Naive thymus-derived CD4-positive, alpha-beta T cell (primary cell): Measurements from ENCODE around the gene CD44. TPM values are rescaled to one million over a fixed set of nuclear protein-coding genes. Genes with fewer than 3 reads are reported as not detected.
A peak's percentile ranks its signal among the peaks of the same experiment; 100 is the strongest.

Experiments used
- ATAC-seq: fragments of 150-1000 bp; cut with Tn5 transposase; 2 replicates; pipeline ENCODE4 v1.10.0; 2021; ENCODE audit warnings: mild to moderate bottlenecking, moderate library complexity
- CTCF ChIA-PET: fragments of 350-600 bp; sonication (Branson Sonifier 250); formaldehyde crosslinking; loops from one replicate; lab custom pipeline; 2021; ENCODE audit warnings: antibody characterized with exemption; lab: Charles Lee
- POLR2A ChIA-PET: fragments of 350-600 bp; sonication (Branson Sonifier 250); formaldehyde crosslinking; loops from one replicate; lab custom pipeline; 2021; ENCODE audit warnings: antibody characterized with exemption, inconsistent platforms; lab: Charles Lee
- DNase-seq, 9 donors: peaks; one replicate each; pipeline versions ENCODE4 v3.0.0 to v3.0.0-alpha.2; 2020 to 2022; ENCODE audit warnings: mixed read lengths in 1 of 9
- H3K27ac ChIP-seq: one replicate; pipeline ENCODE4 v1.7.0; 2013; ENCODE audit warnings: mild to moderate bottlenecking, low read depth, low read length, moderate library complexity
- H3K27me3 ChIP-seq, 2 donors: one replicate each; pipeline ENCODE4 v1.7.0; 2013; ENCODE audit warnings: low read length in 2 of 2, mild to moderate bottlenecking in 2 of 2, moderate library complexity in 2 of 2; ENCODE audit not compliant: control insufficient read depth in 2 of 2, insufficient read depth in 2 of 2
- H3K36me3 ChIP-seq, 3 experiments: 1 replicate in 2 of 3; 2 replicates in 1 of 3; pipeline ENCODE4 v1.7.0; 2013; ENCODE audit warnings: low read length in 3 of 3, mild to moderate bottlenecking in 3 of 3, moderate library complexity in 1 of 3; ENCODE audit not compliant: insufficient read depth in 3 of 3, control insufficient read depth in 2 of 3
- H3K4me1 ChIP-seq, 2 donors: one replicate each; pipeline ENCODE4 v1.7.0; 2013; ENCODE audit warnings: low read length in 2 of 2, mild to moderate bottlenecking in 2 of 2, moderate library complexity in 1 of 2; ENCODE audit not compliant: control insufficient read depth in 2 of 2, insufficient read depth in 2 of 2
- H3K4me3 ChIP-seq: 2 replicates; pipeline ENCODE4 v1.7.0; 2013; ENCODE audit warnings: mild to moderate bottlenecking, low read length
- H3K9me3 ChIP-seq, 3 experiments: 1 replicate in 2 of 3; 2 replicates in 1 of 3; pipeline ENCODE4 v1.7.0; 2013; ENCODE audit warnings: low read length in 3 of 3; ENCODE audit not compliant: control insufficient read depth in 2 of 3
- H3K27ac Mint-ChIP-seq, 9 donors: one replicate each; pipeline ENCODE4 v1.8.0; 2020 to 2022; ENCODE audit warnings: mixed read lengths in 9 of 9, mild to moderate bottlenecking in 8 of 9, moderate library complexity in 5 of 9, inconsistent platforms in 2 of 9
- H3K27me3 Mint-ChIP-seq, 5 donors: one replicate each; pipeline ENCODE4 v1.8.0; 2021 to 2022; ENCODE audit warnings: mixed read lengths in 5 of 5, mild to moderate bottlenecking in 1 of 5
- H3K36me3 Mint-ChIP-seq, 5 donors: one replicate each; pipeline ENCODE4 v1.8.0; 2020 to 2022; ENCODE audit warnings: mixed read lengths in 5 of 5, mild to moderate bottlenecking in 3 of 5, inconsistent platforms in 1 of 5
- H3K4me1 Mint-ChIP-seq, 7 donors: one replicate each; pipeline ENCODE4 v1.8.0; 2020 to 2022; ENCODE audit warnings: mixed read lengths in 7 of 7, mild to moderate bottlenecking in 3 of 7, inconsistent platforms in 1 of 7
- H3K4me3 Mint-ChIP-seq, 10 donors: one replicate each; pipeline ENCODE4 v1.8.0; 2020 to 2022; ENCODE audit warnings: mild to moderate bottlenecking in 10 of 10, mixed read lengths in 10 of 10, moderate library complexity in 6 of 10, inconsistent platforms in 2 of 10
- H3K9me3 Mint-ChIP-seq, 11 donors: one replicate each; pipeline ENCODE4 v1.8.0; 2020 to 2022; ENCODE audit warnings: mixed read lengths in 11 of 11, mild to moderate bottlenecking in 4 of 11, inconsistent platforms in 1 of 11, moderate library complexity in 1 of 11
- intact Hi-C, 2 donors: fragments of 100-400 bp; cut with micrococcal nuclease; formaldehyde crosslinking; loops; one replicate each; pipeline ENCODE4 v1.15.1; 2023
- polyA plus RNA-seq, 2 donors: library from polyadenylated mRNA; unstranded; fragments of 300-500 nt; fragmentation: Illumina TruSeq; gene quantifications; one replicate each; pipeline ENCODE4 v1.2.3, GENCODE V29; 2021
- total RNA-seq, 6 experiments: library from RNA in 5 of 6; stranded (reverse) in 5 of 6; gene quantifications; 1 replicate in 5 of 6; 2 replicates in 1 of 6; pipeline ENCODE4 v1.2.3 and lab custom pipeline; 2021 to 2026

The CD44 gene
- total and polyA plus RNA-seq, 7 experiments from 2014 or later: 332 to 1,223 (median 755) TPM

DNA sequence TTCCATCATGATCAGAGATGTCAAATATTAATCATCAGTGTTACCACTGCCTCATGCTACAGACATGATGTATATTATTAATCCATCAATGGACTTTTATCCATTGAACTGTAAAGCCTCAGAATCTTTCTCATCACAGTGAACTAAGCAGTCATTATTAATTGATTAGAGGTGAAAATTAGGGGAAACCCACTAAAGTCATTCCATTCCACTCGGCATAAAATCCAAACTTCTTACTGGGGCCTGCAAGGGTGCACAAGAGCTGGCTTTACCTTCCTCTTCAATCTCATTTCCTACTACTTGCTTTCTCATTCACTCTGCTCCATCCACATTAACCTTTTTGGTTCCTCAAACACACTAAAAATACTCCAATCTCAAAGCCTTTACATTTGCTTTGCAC lies 7.9 kb upstream of the CD44 start:
- H3K27ac ChIP-seq: no peak overlapping the region
- H3K9me3 ChIP-seq: no peaks in the 10 kb centered on the region
- ATAC-seq (no peak), DNase-seq (no peak)
- Mint-ChIP-seq H3K4me3 (peak overlapping the region in 3 of 10 donors; percentile 4 to 26 (median 26)), H3K27me3 (peaks cover 0 to 21% (median 0%) of the 10 kb centered on the region in 5 donors), H3K4me1 (peaks cover 32 to 55% (median 47%) of the 10 kb centered on the region in 7 donors), H3K36me3 (peaks cover 0 to 9% (median 0%) of the 10 kb centered on the region in 5 donors), H3K9me3 (peaks cover 0 to 3% (median 0%) of the 10 kb centered on the region in 11 donors), H3K27ac (peak overlapping the region in 6 of 9 donors; percentile 62 to 88 (median 79))
- H3K4me3 ChIP-seq: no peak overlapping the region
- POLR2A ChIA-PET: interaction anchor here (0.7 kb wide), 1 partner anchor 16 kb away, joined by 3 read pairs; no protein-coding TSS in a partner anchor
- intact Hi-C loops: no loop called here
- H3K36me3 ChIP-seq: no peaks in the 10 kb centered on the region
- no peaks in the 10 kb centered on the region for H3K27me3 ChIP-seq
- CTCF ChIA-PET: no interaction called here
- peaks cover 9 to 30% of the 10 kb centered on the region in 2 donors for H3K4me1 ChIP-seq

DNA sequence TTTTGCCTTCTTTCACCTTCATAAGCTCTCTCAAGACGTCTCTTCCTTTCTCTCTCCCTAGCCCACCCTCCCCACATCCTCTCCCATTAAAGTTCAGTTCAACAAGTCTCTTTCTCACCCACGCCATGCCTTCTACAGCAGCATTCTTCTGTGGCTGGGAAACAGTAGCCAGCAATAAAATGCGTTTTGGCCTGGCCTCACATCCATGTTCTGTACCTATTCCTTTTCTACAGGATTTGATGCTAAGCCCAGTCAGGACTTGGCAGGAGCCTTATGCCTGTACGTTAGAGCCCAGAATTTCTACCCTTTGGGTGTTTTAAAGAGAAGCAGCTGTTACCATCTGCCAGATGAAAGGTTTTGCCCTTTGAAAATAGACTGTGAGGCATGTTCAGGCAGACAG lies 7.1 kb upstream of the CD44 start:
- H3K36me3 ChIP-seq: no peaks in the 10 kb centered on the region
- POLR2A ChIA-PET: no interaction called here
- Mint-ChIP-seq H3K4me1 (peaks cover 25 to 50% (median 43%) of the 10 kb centered on the region in 7 donors), H3K9me3 (peaks cover 0 to 3% (median 0%) of the 10 kb centered on the region in 11 donors), H3K36me3 (peaks cover 0 to 5% (median 0%) of the 10 kb centered on the region in 5 donors), H3K4me3 (peak overlapping the region in 5 of 10 donors; percentile 4 to 30 (median 26)), H3K27me3 (peaks cover 0 to 21% (median 0%) of the 10 kb centered on the region in 5 donors), H3K27ac (peak overlapping the region; percentile 19 to 88 (median 66))
- DNase-seq: no peak
- peaks cover 1 to 22% of the 10 kb centered on the region in 2 donors for H3K4me1 ChIP-seq
- H3K27ac ChIP-seq: no peak overlapping the region
- intact Hi-C loops: no loop called here
- CTCF ChIA-PET: interaction anchor here (1.4 kb wide), 1 partner anchor 132 kb away, joined by 4 read pairs; no protein-coding TSS in a partner anchor
- H3K9me3 ChIP-seq: no peaks in the 10 kb centered on the region
- no peak for ATAC-seq
- no peak overlapping the region for H3K4me3 ChIP-seq
- H3K27me3 ChIP-seq: no peaks in the 10 kb centered on the region

DNA sequence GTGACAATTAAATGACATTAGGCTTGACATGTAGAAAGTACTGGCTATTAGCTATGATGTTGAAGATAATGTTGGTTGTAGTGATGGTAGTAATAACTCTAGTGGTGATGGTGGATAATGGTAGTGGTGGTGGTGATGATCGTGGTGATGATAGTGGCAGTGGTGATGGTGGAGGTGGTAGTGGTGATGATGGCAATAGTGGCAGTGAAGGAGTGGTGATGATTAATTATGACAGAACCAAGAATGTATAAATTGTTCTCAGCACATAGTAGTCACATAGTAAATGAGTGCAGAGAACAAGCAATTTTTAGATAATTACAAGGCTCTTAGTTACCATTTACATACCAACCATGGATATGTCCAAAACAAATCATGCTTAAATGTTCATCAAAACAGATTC lies 5.3 kb upstream of the CD44 start:
- CTCF ChIA-PET: no interaction called here
- peaks cover 0 to 10% (median 0%) of the 10 kb centered on the region in 5 donors for H3K36me3 Mint-ChIP-seq
- POLR2A ChIA-PET: interaction anchor here (0.7 to 2.5 kb wide), 4 partner anchors 9 to 92 kb away, joined by 3 to 9 read pairs (median 3); no protein-coding TSS in a partner anchor
- Histone ChIP-seq H3K27ac (no peak overlapping the region), H3K4me1 (peaks cover 11 to 31% of the 10 kb centered on the region in 2 donors), H3K36me3 (no peaks in the 10 kb centered on the region), H3K27me3 (no peaks in the 10 kb centered on the region), H3K4me3 (no peak overlapping the region), H3K9me3 (no peaks in the 10 kb centered on the region)
- H3K27ac Mint-ChIP-seq: peak overlapping the region in 3 of 9 donors; percentile 1 to 19 (median 4)
- DNase-seq (no peak), ATAC-seq (no peak)
- peaks cover 36 to 59% (median 54%) of the 10 kb centered on the region in 7 donors for H3K4me1 Mint-ChIP-seq
- no peak overlapping the region for H3K4me3 Mint-ChIP-seq
- peaks cover 0 to 20% (median 0%) of the 10 kb centered on the region in 5 donors for H3K27me3 Mint-ChIP-seq
- intact Hi-C loops: loop anchor here in 1 of 2 donors (1.0 kb wide), 1 partner anchor 11 kb away; no protein-coding TSS in a partner anchor
- H3K9me3 Mint-ChIP-seq: peaks cover 0 to 3% (median 0%) of the 10 kb centered on the region in 11 donors

DNA sequence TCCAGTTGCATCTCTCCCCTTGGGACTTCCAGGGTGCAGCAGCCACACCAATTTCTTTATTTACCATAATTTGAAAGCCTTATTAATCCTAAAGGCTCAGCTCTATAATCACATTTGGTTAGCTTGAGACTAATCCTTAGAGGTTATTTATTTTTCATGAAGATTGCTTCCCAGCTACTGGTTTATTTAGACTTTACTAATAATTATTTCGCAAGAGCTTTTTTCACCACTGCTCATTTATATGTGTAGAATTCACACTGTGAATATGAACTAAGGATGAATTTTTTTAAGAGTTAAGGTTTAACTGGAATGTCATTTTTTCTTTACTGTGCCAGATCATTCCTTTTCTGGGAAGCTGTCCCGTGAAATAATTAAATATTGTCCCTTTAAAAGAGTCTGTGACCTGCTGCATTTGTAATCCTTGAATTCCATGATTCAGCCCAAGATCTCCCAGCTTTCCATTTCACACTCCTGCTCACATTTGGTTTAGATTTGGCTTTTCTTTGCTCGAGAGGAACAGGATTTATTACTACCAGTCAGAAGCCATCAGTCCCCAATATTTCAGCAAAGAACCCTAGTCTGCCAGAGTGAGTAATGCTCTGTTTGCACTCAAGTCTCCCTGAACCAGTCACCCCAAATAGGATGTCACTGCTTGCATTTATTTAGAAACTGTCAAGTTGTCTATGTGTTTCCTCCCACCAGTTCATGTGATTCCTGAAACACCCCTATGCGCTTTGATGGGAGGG lies 4.4 kb upstream of the CD44 start:
- Histone ChIP-seq H3K27me3 (no peaks in the 10 kb centered on the region), H3K36me3 (peaks cover 0 to 6% (median 0%) of the 10 kb centered on the region in 3 experiments), H3K27ac (no peak overlapping the region), H3K4me1 (peaks cover 12 to 31% of the 10 kb centered on the region in 2 donors), H3K9me3 (no peaks in the 10 kb centered on the region), H3K4me3 (no peak overlapping the region)
- CTCF ChIA-PET: no interaction called here
- intact Hi-C loops: no loop called here
- no peak overlapping the region for H3K4me3 Mint-ChIP-seq
- H3K4me1 Mint-ChIP-seq: peaks cover 38 to 61% (median 55%) of the 10 kb centered on the region in 7 donors
- H3K9me3 Mint-ChIP-seq: peaks cover 0 to 3% (median 0%) of the 10 kb centered on the region in 11 donors
- DNase-seq: no peak
- H3K27ac Mint-ChIP-seq: peak overlapping the region in 2 of 9 donors; percentile 3 to 46
- peaks cover 0 to 10% (median 0%) of the 10 kb centered on the region in 5 donors for H3K36me3 Mint-ChIP-seq
- POLR2A ChIA-PET: interaction anchor here (0.7 to 2.5 kb wide), 6 partner anchors 9 to 93 kb away, joined by 3 to 9 read pairs (median 3); no protein-coding TSS in a partner anchor
- peaks cover 0 to 19% (median 0%) of the 10 kb centered on the region in 5 donors for H3K27me3 Mint-ChIP-seq
- no peak for ATAC-seq

DNA sequence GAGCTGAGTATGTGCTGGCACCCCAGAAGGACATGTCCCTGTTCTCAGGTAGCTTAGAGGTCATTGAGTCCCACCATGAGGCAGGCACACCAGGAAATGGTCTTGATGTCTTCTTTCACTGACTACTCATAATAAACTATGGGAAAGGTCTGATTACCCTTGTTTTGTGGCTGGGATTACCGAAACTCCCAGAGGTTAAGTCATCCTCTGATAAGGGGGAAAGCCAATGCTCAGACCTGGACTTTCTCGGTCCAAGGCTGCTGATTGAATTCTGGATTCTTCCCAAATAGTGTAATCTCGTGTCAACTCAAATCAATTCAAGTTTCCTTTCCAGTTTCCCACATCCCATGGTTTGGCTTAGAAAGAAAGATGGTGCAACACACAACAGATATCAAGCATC lies 3.7 kb upstream of the CD44 start:
- Mint-ChIP-seq H3K36me3 (peaks cover 0 to 13% (median 0%) of the 10 kb centered on the region in 5 donors), H3K27me3 (peaks cover 0 to 19% (median 0%) of the 10 kb centered on the region in 5 donors), H3K4me3 (no peak overlapping the region), H3K27ac (peak overlapping the region in 2 of 9 donors; percentile 43 to 46), H3K9me3 (peaks cover 0 to 3% (median 0%) of the 10 kb centered on the region in 11 donors), H3K4me1 (peaks cover 38 to 61% (median 55%) of the 10 kb centered on the region in 7 donors)
- ATAC-seq (no peak), DNase-seq (no peak)
- Histone ChIP-seq H3K36me3 (peaks cover 0 to 11% (median 0%) of the 10 kb centered on the region in 3 experiments), H3K4me3 (no peak overlapping the region), H3K9me3 (no peaks in the 10 kb centered on the region), H3K27ac (no peak overlapping the region), H3K27me3 (no peaks in the 10 kb centered on the region), H3K4me1 (peaks cover 12 to 31% of the 10 kb centered on the region in 2 donors)
- intact Hi-C loops: no loop called here
- CTCF ChIA-PET: no interaction called here
- POLR2A ChIA-PET: interaction anchor here (0.6 to 2.5 kb wide), 5 partner anchors 10 to 92 kb away, joined by 3 to 9 read pairs (median 3); no protein-coding TSS in a partner anchor

DNA sequence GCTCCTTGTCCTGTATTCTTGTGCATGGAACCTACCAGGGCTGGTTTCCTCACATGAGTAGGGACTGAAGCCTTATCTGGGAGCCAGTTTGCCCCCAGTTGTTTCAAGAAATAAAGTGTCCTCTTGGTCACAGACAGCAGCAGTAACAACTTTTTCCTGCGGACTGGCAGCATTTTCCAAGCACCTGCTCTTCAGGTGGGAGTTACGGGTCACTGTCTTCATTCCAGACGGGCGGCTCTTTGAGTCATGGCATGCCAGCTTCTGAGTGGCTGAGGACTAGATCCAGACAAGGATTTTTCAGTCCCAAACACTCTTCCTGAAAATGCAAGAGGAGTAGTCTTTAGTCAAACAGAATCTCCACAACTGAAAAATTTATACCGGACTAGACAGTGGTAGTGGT lies 2.7 kb upstream of the CD44 start:
- peaks cover 0 to 20% (median 3%) of the 10 kb centered on the region in 5 donors for H3K36me3 Mint-ChIP-seq
- H3K9me3 Mint-ChIP-seq: peaks cover 0 to 3% (median 0%) of the 10 kb centered on the region in 11 donors
- H3K27ac ChIP-seq: no peak overlapping the region
- ATAC-seq (no peak), DNase-seq (no peak)
- CTCF ChIA-PET: no interaction called here
- H3K27me3 ChIP-seq: no peaks in the 10 kb centered on the region
- H3K9me3 ChIP-seq: no peaks in the 10 kb centered on the region
- peaks cover 34 to 57% (median 49%) of the 10 kb centered on the region in 7 donors for H3K4me1 Mint-ChIP-seq
- peaks cover 17 to 27% of the 10 kb centered on the region in 2 donors for H3K4me1 ChIP-seq
- peak overlapping the region in 4 of 9 donors; percentile 8 to 64 (median 11) for H3K27ac Mint-ChIP-seq
- H3K36me3 ChIP-seq: peaks cover 0 to 11% (median 0%) of the 10 kb centered on the region in 3 experiments
- intact Hi-C loops: no loop called here
- no peak overlapping the region for H3K4me3 Mint-ChIP-seq
- POLR2A ChIA-PET: interaction anchor here (0.9 to 1.3 kb wide), 6 partner anchors 12 to 93 kb away, joined by 3 to 5 read pairs (median 4); no protein-coding TSS in a partner anchor
- H3K27me3 Mint-ChIP-seq: peaks cover 0 to 19% (median 0%) of the 10 kb centered on the region in 5 donors
- H3K4me3 ChIP-seq: no peak overlapping the region
